Smooth muscle cell (in vitro differentiated cells): Measurements from ENCODE around the gene NT5C2. TPM values are rescaled to one million over a fixed set of nuclear protein-coding genes. Genes with fewer than 3 reads are reported as not detected.

ENCODE experiments used
- DNase-seq: peaks from one replicate; lab custom pipeline; 2025; ENCODE audit not compliant: unreplicated experiment; lab: John Stamatoyannopoulos, UW
- H2AFZ ChIP-seq: fragments of 200-600 bp; sonication (generic); 2 replicates; pipeline ENCODE4 v1.6.0; 2016; ENCODE audit warnings: antibody characterized with exemption, low read depth, mild to moderate bottlenecking
- H3F3A ChIP-seq: fragments of 200-600 bp; sonication (generic); 2 replicates; pipeline ENCODE4 v1.6.0; 2017; ENCODE audit warnings: antibody characterized with exemption, low read depth
- H3K27ac ChIP-seq: fragments of 200-600 bp; sonication (generic); 2 replicates; pipeline ENCODE4 v1.5.1; 2016; ENCODE audit warnings: low read depth, mild to moderate bottlenecking
- H3K27me3 ChIP-seq: fragments of 200-600 bp; sonication (generic); 2 replicates; pipeline ENCODE4 v1.6.1; 2016; ENCODE audit warnings: low read depth, mild to moderate bottlenecking
- H3K36me3 ChIP-seq: fragments of 200-600 bp; sonication (generic); 2 replicates; pipeline ENCODE4 v1.5.1; 2016; ENCODE audit warnings: low read depth
- H3K4me1 ChIP-seq: fragments of 200-600 bp; sonication (generic); 2 replicates; pipeline ENCODE4 v1.5.1; 2016; ENCODE audit warnings: low read depth
- H3K4me2 ChIP-seq: fragments of 200-600 bp; sonication (generic); 2 replicates; pipeline ENCODE4 v1.6.0; 2016; ENCODE audit warnings: mild to moderate bottlenecking
- H3K4me3 ChIP-seq: fragments of 200-600 bp; sonication (generic); 2 replicates; pipeline ENCODE4 v1.5.1; 2016; ENCODE audit warnings: mild to moderate bottlenecking
- H3K79me2 ChIP-seq: fragments of 200-600 bp; sonication (generic); 2 replicates; pipeline ENCODE4 v1.6.0; 2016; ENCODE audit warnings: low read depth, mild to moderate bottlenecking
- H3K9ac ChIP-seq: fragments of 200-600 bp; sonication (generic); 2 replicates; pipeline ENCODE4 v1.6.0; 2016; ENCODE audit warnings: low read depth
- H3K9me3 ChIP-seq: fragments of 200-600 bp; sonication (generic); replicated peaks from 2 replicates; pipeline ENCODE4 v1.5.1; 2016; ENCODE audit warnings: low read depth
- H4K20me1 ChIP-seq: fragments of 200-600 bp; sonication (generic); 2 replicates; pipeline ENCODE4 v1.6.0; 2016; ENCODE audit warnings: low read depth
- CTCF ChIP-seq: fragments of 200-600 bp; sonication (generic); IDR thresholded peaks from 2 replicates; pipeline ENCODE4 v1.5.1; 2017; ENCODE audit warnings: borderline replicate concordance, mild to moderate bottlenecking, antibody characterized with exemption; ENCODE audit not compliant: insufficient read depth, poor library complexity, severe bottlenecking
- WGBS: methylation state at CpG from one replicate; pipeline ENCODE4 v1.1.7; 2016; ENCODE audit warnings: low lambda C conversion rate; 5-methylcytosine and 5-hydroxymethylcytosine counted together
- polyA plus RNA-seq: library from polyadenylated mRNA; unstranded; fragments of >200 nt; fragmentation: Nextera tagmentation; extraction: Ambion mirVana; gene quantifications from 2 replicates; pipeline ENCODE4 v1.2.1, GENCODE V29; 2016
- total RNA-seq: library from RNA; depleted of rRNA; stranded (reverse); fragments of >200 nt; gene quantifications from 2 replicates; pipeline ENCODE4 v1.2.3, GENCODE V29; 2014

The NT5C2 gene
- total and polyA plus RNA-seq, 2 experiments from 2014 or later: 19.1 to 33.5 TPM

GRCh38 chr10:103111918-103112877, 80.9 kb downstream of the NT5C2 start:
- Histone ChIP-seq H2AFZ (no peak overlapping the region), H3F3A (peaks cover 3% of the 10 kb centered on the region), H3K4me2 (no peak overlapping the region), H3K9me3 (no peaks in the 10 kb centered on the region), H3K4me1 (peaks cover 13% of the 10 kb centered on the region), H3K27ac (no peak overlapping the region), H3K27me3 (no peaks in the 10 kb centered on the region), H3K4me3 (no peak overlapping the region), H3K9ac (no peak overlapping the region), H3K36me3 (no peaks in the 10 kb centered on the region), H3K79me2 (peaks cover 24% of the 10 kb centered on the region), H4K20me1 (peaks cover 79% of the 10 kb centered on the region)
- TF ChIP-seq CTCF: no peak
- 92% methylated on average over 4 of the region's 4 CpGs for WGBS
- DNase-seq: no peak

- Histone ChIP-seq H3K4me3 (no peak overlapping the region), H3K9me3 (no peaks in the 10 kb centered on the region), H3K9ac (no peak overlapping the region), H3F3A (peaks cover 3% of the 10 kb centered on the region), H3K79me2 (peaks cover 17% of the 10 kb centered on the region), H3K4me2 (no peak overlapping the region), H4K20me1 (peaks cover 72% of the 10 kb centered on the region), H3K4me1 (peaks cover 13% of the 10 kb centered on the region), H3K36me3 (no peaks in the 10 kb centered on the region), H3K27me3 (no peaks in the 10 kb centered on the region), H2AFZ (no peak overlapping the region), H3K27ac (no peak overlapping the region)
- no peak for DNase-seq
- 41% methylated on average over 2 of the region's 2 CpGs for WGBS
- no peak for TF ChIP-seq CTCF
These were observed 81.8 kb downstream of the NT5C2 start for GRCh38 chr10:103111031-103111917.

DNA sequence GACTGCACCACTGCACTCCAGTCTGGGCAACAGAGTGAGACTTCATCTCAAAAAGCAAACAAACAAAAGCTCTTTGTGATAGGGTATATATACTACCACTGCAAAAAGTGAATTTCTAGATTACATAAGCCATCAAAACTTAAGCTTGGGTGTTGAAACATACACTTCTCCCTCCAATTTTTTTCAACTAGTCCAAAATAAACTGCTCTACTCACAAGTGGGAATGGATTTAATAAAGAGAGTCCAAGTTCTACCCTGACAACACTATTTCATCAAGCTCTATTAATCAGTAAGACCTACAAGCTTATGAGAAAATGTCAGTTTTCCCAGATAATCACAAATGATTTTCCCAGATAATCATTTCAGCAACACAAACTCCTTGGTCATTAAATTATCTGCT, 82.7 kb downstream of the NT5C2 start:
- Histone ChIP-seq H3K9ac (no peak overlapping the region), H3K27ac (no peak overlapping the region), H3K9me3 (no peaks in the 10 kb centered on the region), H2AFZ (no peak overlapping the region), H4K20me1 (peaks cover 72% of the 10 kb centered on the region), H3K79me2 (peaks cover 13% of the 10 kb centered on the region), H3F3A (peaks cover 3% of the 10 kb centered on the region), H3K36me3 (no peaks in the 10 kb centered on the region), H3K4me2 (no peak overlapping the region), H3K4me3 (no peak overlapping the region), H3K27me3 (no peaks in the 10 kb centered on the region), H3K4me1 (peaks cover 13% of the 10 kb centered on the region)
- no peak for TF ChIP-seq CTCF
- DNase-seq: no peak
